ENCODE measurements around the gene CCDC110.

- TF ChIP-seq, protein P1, sequence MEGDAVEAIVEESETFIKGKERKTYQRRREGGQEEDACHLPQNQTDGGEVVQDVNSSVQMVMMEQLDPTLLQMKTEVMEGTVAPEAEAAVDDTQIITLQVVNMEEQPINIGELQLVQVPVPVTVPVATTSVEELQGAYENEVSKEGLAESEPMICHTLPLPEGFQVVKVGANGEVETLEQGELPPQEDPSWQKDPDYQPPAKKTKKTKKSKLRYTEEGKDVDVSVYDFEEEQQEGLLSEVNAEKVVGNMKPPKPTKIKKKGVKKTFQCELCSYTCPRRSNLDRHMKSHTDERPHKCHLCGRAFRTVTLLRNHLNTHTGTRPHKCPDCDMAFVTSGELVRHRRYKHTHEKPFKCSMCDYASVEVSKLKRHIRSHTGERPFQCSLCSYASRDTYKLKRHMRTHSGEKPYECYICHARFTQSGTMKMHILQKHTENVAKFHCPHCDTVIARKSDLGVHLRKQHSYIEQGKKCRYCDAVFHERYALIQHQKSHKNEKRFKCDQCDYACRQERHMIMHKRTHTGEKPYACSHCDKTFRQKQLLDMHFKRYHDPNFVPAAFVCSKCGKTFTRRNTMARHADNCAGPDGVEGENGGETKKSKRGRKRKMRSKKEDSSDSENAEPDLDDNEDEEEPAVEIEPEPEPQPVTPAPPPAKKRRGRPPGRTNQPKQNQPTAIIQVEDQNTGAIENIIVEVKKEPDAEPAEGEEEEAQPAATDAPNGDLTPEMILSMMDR (IDR thresholded peaks at IDR 0.05) = no peak
- no peak for TF ChIP-seq POLR2A (IDR thresholded peaks at IDR 0.05)
- TF ChIP-seq POLR2AphosphoS5 (IDR thresholded peaks at IDR 0.05) = no peak
- no peak for TF ChIP-seq EP300 (IDR thresholded peaks at IDR 0.05)
Observed at GRCh38 chr4:185408432-185408831, 63.1 kb downstream of the CCDC110 start.
